ENCODE data around the gene FURIN. TPM values are rescaled to one million over a fixed set of nuclear protein-coding genes. Genes with fewer than 3 reads are reported as not detected.

FURIN gene
- total and polyA plus RNA-seq, 9 of the 15 experiments (the other 6 are each of a cell fraction or from before 2014, with no cell fraction given) = 0.92 to 99.9 (median 34.8) TPM

GRCh38 chr15:90869140-90869541 is 753 bp downstream of the FURIN start (continued):
- TF ChIP-seq CHD7 (IDR thresholded peaks at IDR 0.05; ENCODE audit: low read depth, low read length) (no peak), POLR2H (tag; IDR thresholded peaks at IDR 0.05; ENCODE audit: low read depth) (no peak), HIVEP1 (CRISPR knock-in tag; IDR thresholded peaks at IDR 0.05) (no peak), ZNF583 (CRISPR knock-in tag; IDR thresholded peaks at IDR 0.05) (peak; percentile 62; the same call in 1 of the 2 replicates), BDP1 (IDR thresholded peaks at IDR 0.05; ENCODE audit: insufficient read depth, insufficient read length) (no peak), BRF2 (IDR thresholded peaks at IDR 0.05; ENCODE audit: borderline replicate concordance, insufficient read depth, insufficient read length) (no peak), NCOA4 (IDR thresholded peaks at IDR 0.05; ENCODE audit: partially characterized antibody) (no peak), ZBTB7A (IDR thresholded peaks at IDR 0.05; ENCODE audit: borderline replicate concordance, control insufficient read depth, low read depth, low read length) (peak; percentile 49; the same call in 1 of the 2 replicates), BHLHE40 (IDR thresholded peaks at IDR 0.05; ENCODE audit: low read length) (peak; percentile 71), NR2F6 (CRISPR knock-in tag; IDR thresholded peaks at IDR 0.05) (no peak)
- TF ChIP-seq, protein P1, sequence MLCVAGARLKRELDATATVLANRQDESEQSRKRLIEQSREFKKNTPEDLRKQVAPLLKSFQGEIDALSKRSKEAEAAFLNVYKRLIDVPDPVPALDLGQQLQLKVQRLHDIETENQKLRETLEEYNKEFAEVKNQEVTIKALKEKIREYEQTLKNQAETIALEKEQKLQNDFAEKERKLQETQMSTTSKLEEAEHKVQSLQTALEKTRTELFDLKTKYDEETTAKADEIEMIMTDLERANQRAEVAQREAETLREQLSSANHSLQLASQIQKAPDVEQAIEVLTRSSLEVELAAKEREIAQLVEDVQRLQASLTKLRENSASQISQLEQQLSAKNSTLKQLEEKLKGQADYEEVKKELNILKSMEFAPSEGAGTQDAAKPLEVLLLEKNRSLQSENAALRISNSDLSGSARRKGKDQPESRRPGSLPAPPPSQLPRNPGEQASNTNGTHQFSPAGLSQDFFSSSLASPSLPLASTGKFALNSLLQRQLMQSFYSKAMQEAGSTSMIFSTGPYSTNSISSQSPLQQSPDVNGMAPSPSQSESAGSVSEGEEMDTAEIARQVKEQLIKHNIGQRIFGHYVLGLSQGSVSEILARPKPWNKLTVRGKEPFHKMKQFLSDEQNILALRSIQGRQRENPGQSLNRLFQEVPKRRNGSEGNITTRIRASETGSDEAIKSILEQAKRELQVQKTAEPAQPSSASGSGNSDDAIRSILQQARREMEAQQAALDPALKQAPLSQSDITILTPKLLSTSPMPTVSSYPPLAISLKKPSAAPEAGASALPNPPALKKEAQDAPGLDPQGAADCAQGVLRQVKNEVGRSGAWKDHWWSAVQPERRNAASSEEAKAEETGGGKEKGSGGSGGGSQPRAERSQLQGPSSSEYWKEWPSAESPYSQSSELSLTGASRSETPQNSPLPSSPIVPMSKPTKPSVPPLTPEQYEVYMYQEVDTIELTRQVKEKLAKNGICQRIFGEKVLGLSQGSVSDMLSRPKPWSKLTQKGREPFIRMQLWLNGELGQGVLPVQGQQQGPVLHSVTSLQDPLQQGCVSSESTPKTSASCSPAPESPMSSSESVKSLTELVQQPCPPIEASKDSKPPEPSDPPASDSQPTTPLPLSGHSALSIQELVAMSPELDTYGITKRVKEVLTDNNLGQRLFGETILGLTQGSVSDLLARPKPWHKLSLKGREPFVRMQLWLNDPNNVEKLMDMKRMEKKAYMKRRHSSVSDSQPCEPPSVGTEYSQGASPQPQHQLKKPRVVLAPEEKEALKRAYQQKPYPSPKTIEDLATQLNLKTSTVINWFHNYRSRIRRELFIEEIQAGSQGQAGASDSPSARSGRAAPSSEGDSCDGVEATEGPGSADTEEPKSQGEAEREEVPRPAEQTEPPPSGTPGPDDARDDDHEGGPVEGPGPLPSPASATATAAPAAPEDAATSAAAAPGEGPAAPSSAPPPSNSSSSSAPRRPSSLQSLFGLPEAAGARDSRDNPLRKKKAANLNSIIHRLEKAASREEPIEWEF (CRISPR knock-in tag; IDR thresholded peaks at IDR 0.05) = 0 out of 2 replicates have a peak, but pooled peaks have one; percentile 21

All from K562 (cell line).